Kidney (tissue), 14 donors: ENCODE results near the gene MBNL1. TPM values are rescaled to one million over a fixed set of nuclear protein-coding genes. Genes with fewer than 3 reads are reported as not detected.

Experiments used
- DNase-seq, 5 donors: peaks; one replicate each; pipeline ENCODE4 v3.0.0-alpha.2; 2013 to 2020
- FAIRE-seq: peaks from 2 replicates; lab custom pipeline; 2012; peaks lifted over from hg19 to GRCh38; lab: Jason Lieb, UNC
- H3K27ac ChIP-seq, 2 donors: one replicate each; pipeline ENCODE4 v1.7.0; 2013; ENCODE audit warnings: low read depth in 2 of 2, low read length in 2 of 2, inconsistent platforms in 1 of 2
- H3K27me3 ChIP-seq: one replicate; pipeline ENCODE4 v1.7.1; 2013; ENCODE audit warnings: low read length, inconsistent platforms; ENCODE audit not compliant: control insufficient read depth, insufficient read depth
- H3K36me3 ChIP-seq, 3 donors: one replicate each; pipeline versions ENCODE4 v1.7.0 to v1.7.1; 2013; ENCODE audit warnings: low read length in 3 of 3, control low read depth in 1 of 3, inconsistent platforms in 1 of 3; ENCODE audit not compliant: insufficient read depth in 3 of 3, control insufficient read depth in 2 of 3
- H3K4me1 ChIP-seq, 3 donors: one replicate each; pipeline versions ENCODE4 v1.7.0 to v1.7.1; 2013; ENCODE audit warnings: low read length in 3 of 3, inconsistent platforms in 1 of 3, low read depth in 1 of 3; ENCODE audit not compliant: control insufficient read depth in 2 of 3, insufficient read depth in 2 of 3
- H3K4me3 ChIP-seq, 3 donors: one replicate each; pipeline versions ENCODE4 v1.7.0 to v1.8.1; 2013; ENCODE audit warnings: low read length in 3 of 3, control low read depth in 1 of 3, inconsistent platforms in 1 of 3
- H3K9ac ChIP-seq, 3 donors: one replicate each; pipeline versions ENCODE4 v1.7.0 to v1.7.1; 2013; ENCODE audit warnings: low read length in 3 of 3, control low read depth in 1 of 3, inconsistent platforms in 1 of 3
- H3K9me3 ChIP-seq, 3 donors: one replicate each; pipeline versions ENCODE4 v1.7.0 to v1.7.1; 2013; ENCODE audit warnings: low read length in 3 of 3, control low read depth in 1 of 3, inconsistent platforms in 1 of 3; ENCODE audit not compliant: control insufficient read depth in 2 of 3, insufficient read depth in 1 of 3
- intact Hi-C: fragments of 100-400 bp; cut with DNase I; formaldehyde crosslinking; loops from one replicate; pipeline ENCODE4 v1.11.1; 2022
- polyA plus RNA-seq: library from polyadenylated mRNA; stranded (reverse); fragments of 350-450 nt; fragmentation: Illumina TruSeq; extraction: RNeasy Lipid Tissue Mini Kit (QIAGEN cat#74804); gene quantifications from one replicate; pipeline ENCODE4 v1.2.3, GENCODE V29; 2014; ENCODE audit warnings: low read depth, low replicate concordance; ENCODE audit not compliant: insufficient read depth
- total RNA-seq: library from RNA; stranded (reverse); fragmentation: NEBNext Ultra II Directional; extraction: Animal tissue kit (Norgen Biotek cat#: 25700); gene quantifications from one replicate; pipeline ENCODE4 v1.2.1, GENCODE V29; 2021
- TF ChIP-seq, protein P1 (sequence below): IDR thresholded peaks from 3 replicates; pipeline ENCODE4 v1.5.1; 2012; ENCODE audit warnings: mild to moderate bottlenecking, moderate library complexity, borderline replicate concordance; ENCODE audit not compliant: insufficient read depth; ENCODE audit errors: extremely low read depth
- donor health status: control.
- donor health status: control.
- donor health status: control.
- donor health status: control.
- donor health status: control.
- donor health status: DM: yes; HTN: yes; CAD: no.
- donor health status: Normal renal cell carcinoma (clear cell type).

The MBNL1 gene
- total and polyA plus RNA-seq, 2 donors from 2014 or later, result 22.0 to 167 TPM

DNA sequence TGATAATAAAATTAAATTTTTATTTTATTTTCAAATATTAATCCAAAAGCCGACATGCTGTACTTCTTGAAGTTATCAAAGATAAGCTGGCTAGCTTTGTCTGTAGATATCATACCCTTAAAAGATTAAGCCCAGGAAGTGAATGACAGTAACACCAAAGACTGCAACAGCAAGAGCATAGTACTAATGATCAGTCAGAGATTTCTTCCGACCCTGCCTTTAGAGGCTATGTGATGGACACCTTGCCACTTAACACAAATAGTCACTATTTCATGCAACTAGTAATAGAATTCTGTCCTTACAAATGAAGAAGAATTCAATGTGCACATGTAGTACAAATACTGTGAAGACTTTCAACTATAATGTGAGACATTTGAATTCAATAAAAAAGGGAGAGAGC is 9.3 kb upstream of the MBNL1 start:
- intact Hi-C loops, result no loop called here
- no peak for FAIRE-seq
- H3K9me3 ChIP-seq, result no peaks in the 10 kb centered on the region
- H3K36me3 ChIP-seq, result no peaks in the 10 kb centered on the region
- TF ChIP-seq, protein P1, sequence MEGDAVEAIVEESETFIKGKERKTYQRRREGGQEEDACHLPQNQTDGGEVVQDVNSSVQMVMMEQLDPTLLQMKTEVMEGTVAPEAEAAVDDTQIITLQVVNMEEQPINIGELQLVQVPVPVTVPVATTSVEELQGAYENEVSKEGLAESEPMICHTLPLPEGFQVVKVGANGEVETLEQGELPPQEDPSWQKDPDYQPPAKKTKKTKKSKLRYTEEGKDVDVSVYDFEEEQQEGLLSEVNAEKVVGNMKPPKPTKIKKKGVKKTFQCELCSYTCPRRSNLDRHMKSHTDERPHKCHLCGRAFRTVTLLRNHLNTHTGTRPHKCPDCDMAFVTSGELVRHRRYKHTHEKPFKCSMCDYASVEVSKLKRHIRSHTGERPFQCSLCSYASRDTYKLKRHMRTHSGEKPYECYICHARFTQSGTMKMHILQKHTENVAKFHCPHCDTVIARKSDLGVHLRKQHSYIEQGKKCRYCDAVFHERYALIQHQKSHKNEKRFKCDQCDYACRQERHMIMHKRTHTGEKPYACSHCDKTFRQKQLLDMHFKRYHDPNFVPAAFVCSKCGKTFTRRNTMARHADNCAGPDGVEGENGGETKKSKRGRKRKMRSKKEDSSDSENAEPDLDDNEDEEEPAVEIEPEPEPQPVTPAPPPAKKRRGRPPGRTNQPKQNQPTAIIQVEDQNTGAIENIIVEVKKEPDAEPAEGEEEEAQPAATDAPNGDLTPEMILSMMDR, result no peak
- peaks cover 3 to 6% (median 4%) of the 10 kb centered on the region in 3 donors for H3K4me1 ChIP-seq
- H3K27me3 ChIP-seq, result no peaks in the 10 kb centered on the region
- no peak overlapping the region for H3K4me3 ChIP-seq
- DNase-seq, result no peak
- no peak overlapping the region for H3K27ac ChIP-seq
- no peak overlapping the region for H3K9ac ChIP-seq

GRCh38 chr3:152260026-152260425 is 8.7 kb upstream of the MBNL1 start:
- intact Hi-C loops, result no loop called here
- FAIRE-seq, result no peak
- TF ChIP-seq, protein P1, result no peak
- H3K36me3 ChIP-seq, result no peaks in the 10 kb centered on the region
- H3K4me3 ChIP-seq, result no peak overlapping the region
- H3K27ac ChIP-seq, result no peak overlapping the region
- no peak overlapping the region for H3K9ac ChIP-seq
- H3K27me3 ChIP-seq, result no peaks in the 10 kb centered on the region
- peaks cover 3 to 6% (median 4%) of the 10 kb centered on the region in 3 donors for H3K4me1 ChIP-seq
- H3K9me3 ChIP-seq, result no peaks in the 10 kb centered on the region
- DNase-seq, result no peak

GRCh38 chr3:152260529-152260928 is 8.2 kb upstream of the MBNL1 start:
- no peak overlapping the region for H3K27ac ChIP-seq
- DNase-seq, result no peak
- H3K36me3 ChIP-seq, result no peaks in the 10 kb centered on the region
- intact Hi-C loops, result no loop called here
- H3K27me3 ChIP-seq, result no peaks in the 10 kb centered on the region
- H3K9me3 ChIP-seq, result no peaks in the 10 kb centered on the region
- H3K9ac ChIP-seq, result no peak overlapping the region
- TF ChIP-seq, protein P1, result no peak
- H3K4me3 ChIP-seq, result no peak overlapping the region
- no peak for FAIRE-seq
- H3K4me1 ChIP-seq, result peaks cover 3 to 6% (median 4%) of the 10 kb centered on the region in 3 donors

DNA sequence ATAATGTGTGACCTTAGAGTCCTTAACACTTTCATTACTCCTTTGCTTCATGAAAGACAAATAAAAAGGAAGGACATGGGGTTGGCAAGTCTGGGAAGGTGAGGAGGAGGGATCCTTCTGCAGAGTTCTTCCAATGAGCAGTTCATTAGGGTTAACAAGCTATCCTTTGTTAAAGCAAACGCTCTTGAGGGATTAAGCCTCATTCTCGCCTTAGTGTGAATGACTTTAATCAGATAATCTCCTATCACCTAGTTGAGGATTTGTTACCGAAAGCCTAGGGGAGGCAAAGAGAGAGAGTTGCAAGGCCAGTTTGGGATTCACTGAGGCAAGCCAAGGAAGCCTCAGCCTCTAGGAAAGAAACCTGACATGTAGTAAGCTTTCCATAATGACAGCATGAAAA is 7.4 kb upstream of the MBNL1 start:
- no peaks in the 10 kb centered on the region for H3K36me3 ChIP-seq
- H3K9me3 ChIP-seq, result no peaks in the 10 kb centered on the region
- H3K9ac ChIP-seq, result no peak overlapping the region
- H3K27me3 ChIP-seq, result no peaks in the 10 kb centered on the region
- DNase-seq (no peak), FAIRE-seq (no peak)
- peaks cover 3 to 6% (median 4%) of the 10 kb centered on the region in 3 donors for H3K4me1 ChIP-seq
- intact Hi-C loops, result no loop called here
- no peak overlapping the region for H3K4me3 ChIP-seq
- TF ChIP-seq, protein P1, result no peak
- H3K27ac ChIP-seq, result no peak overlapping the region
